HEK293 (cell line): ENCODE results near the gene KCNAB1.

Source experiments
- CTCF ChIA-PET: fragments of 350-600 bp; formaldehyde crosslinking; extraction: SDS; loops from one replicate; lab custom pipeline; 2021; ENCODE audit warnings: antibody characterized with exemption; lab: Yijun Ruan, JAX
- POLR2A ChIA-PET: fragments of 300-600 bp; formaldehyde crosslinking; extraction: SDS; loops from one replicate; lab custom pipeline; 2020; ENCODE audit warnings: antibody characterized with exemption, inconsistent platforms; lab: Yijun Ruan, JAX
- H3K27ac ChIP-seq: fragments of 200-500 bp; sonication (Bioruptor generic); 2 replicates; pipeline ENCODE4 v1.5.1; 2014; ENCODE audit warnings: low read depth, low read length, control low read depth, inconsistent platforms; ENCODE audit errors: extremely low read depth
- H3K36me3 ChIP-seq, 2 experiments: fragments of 200-500 bp in 1 of 2; sonication (Bioruptor generic) in 1 of 2; 1 replicate in 1 of 2; 2 replicates in 1 of 2; pipeline ENCODE4 v1.5.1; 2014 to 2017; ENCODE audit warnings: inconsistent platforms in 2 of 2, low read length in 2 of 2; ENCODE audit not compliant: control insufficient read depth in 2 of 2, insufficient read depth in 1 of 2
- H3K4me1 ChIP-seq: fragments of 200-500 bp; sonication (Bioruptor generic); 2 replicates; pipeline ENCODE4 v1.5.1; 2014; ENCODE audit warnings: mild to moderate bottlenecking, low read length, inconsistent platforms; ENCODE audit not compliant: control insufficient read depth, insufficient read depth
- H3K4me3 ChIP-seq: 2 replicates; pipeline ENCODE4 v1.5.1; 2011; ENCODE audit warnings: low read depth, mild to moderate bottlenecking, control low read depth, low read length, moderate library complexity
- H3K9me3 ChIP-seq: fragments of 200-500 bp; sonication (Bioruptor generic); 2 replicates; pipeline ENCODE4 v1.5.1; 2014; ENCODE audit warnings: low read depth, low read length, inconsistent platforms; ENCODE audit not compliant: control insufficient read depth, insufficient read depth
- BCL11A ChIP-seq: fragments of 450-650 bp; formaldehyde crosslinking; IDR thresholded peaks from 2 replicates; pipeline ENCODE4 v1.5.1; 2016; ENCODE audit warnings: low read depth, missing biosample characterization, missing genetic modification characterization
- MEIS1 ChIP-seq: sonication (generic); formaldehyde crosslinking; IDR thresholded peaks from 2 replicates; pipeline ENCODE4 v1.8.1; 2022; ENCODE audit warnings: missing genetic modification reagents, mild to moderate bottlenecking, borderline replicate concordance
- RBAK ChIP-seq: fragments of 450-650 bp; formaldehyde crosslinking; IDR thresholded peaks from 2 replicates; pipeline ENCODE4 v1.5.1; 2016; ENCODE audit warnings: missing biosample characterization, missing genetic modification characterization
- SETDB1 ChIP-seq: IDR thresholded peaks from one replicate; pipeline ENCODE4 v1.6.1; 2017; ENCODE audit warnings: mild to moderate bottlenecking, low read length, moderate library complexity, mixed read lengths; ENCODE audit not compliant: insufficient read length
- ZNF121 ChIP-seq: fragments of 450-650 bp; formaldehyde crosslinking; IDR thresholded peaks from 2 replicates; pipeline ENCODE4 v1.5.1; 2016; ENCODE audit warnings: missing biosample characterization, missing genetic modification characterization
- ZNF132 ChIP-seq: fragments of 450-650 bp; formaldehyde crosslinking; IDR thresholded peaks from 2 replicates; pipeline ENCODE4 v1.5.1; 2017; ENCODE audit warnings: missing biosample characterization, missing genetic modification characterization, borderline replicate concordance
- ZNF155 ChIP-seq: fragments of 450-650 bp; formaldehyde crosslinking; IDR thresholded peaks from 2 replicates; pipeline ENCODE4 v1.5.1; 2016; ENCODE audit warnings: missing biosample characterization, missing genetic modification characterization
- ZNF292 ChIP-seq: fragments of 450-650 bp; formaldehyde crosslinking; IDR thresholded peaks from 2 replicates; pipeline ENCODE4 v1.5.1; 2016; ENCODE audit warnings: low read depth, missing biosample characterization, missing genetic modification characterization, borderline replicate concordance
- ZNF37A ChIP-seq: fragments of 450-650 bp; IDR thresholded peaks from 2 replicates; pipeline ENCODE4 v1.5.1; 2018; ENCODE audit warnings: missing biosample characterization, missing genetic modification characterization
- ZNF610 ChIP-seq: fragments of 450-650 bp; formaldehyde crosslinking; IDR thresholded peaks from 2 replicates; pipeline ENCODE4 v1.5.1; 2016; ENCODE audit warnings: missing biosample characterization, missing genetic modification characterization, borderline replicate concordance
- ZNF626 ChIP-seq: fragments of 450-650 bp; sonication (Bioruptor Pico); formaldehyde crosslinking; IDR thresholded peaks from 2 replicates; pipeline ENCODE4 v1.5.1; 2018; ENCODE audit warnings: missing biosample characterization, missing genetic modification characterization, inconsistent platforms
- ZNF747 ChIP-seq: fragments of 450-650 bp; formaldehyde crosslinking; IDR thresholded peaks from 2 replicates; pipeline ENCODE4 v1.5.1; 2016; ENCODE audit warnings: missing biosample characterization, missing genetic modification characterization
- ZNF76 ChIP-seq: fragments of 450-650 bp; formaldehyde crosslinking; IDR thresholded peaks from 2 replicates; pipeline ENCODE4; 2016; ENCODE audit warnings: low read depth, missing biosample characterization, missing genetic modification characterization, borderline replicate concordance
- ZNF777 ChIP-seq: fragments of 450-650 bp; formaldehyde crosslinking; IDR thresholded peaks from 2 replicates; pipeline ENCODE4 v1.5.1; 2017; ENCODE audit warnings: missing biosample characterization, missing genetic modification characterization, borderline replicate concordance
- ZSCAN16 ChIP-seq: fragments of 450-650 bp; formaldehyde crosslinking; IDR thresholded peaks from 2 replicates; pipeline ENCODE4 v1.5.1; 2016; ENCODE audit warnings: missing biosample characterization, missing genetic modification characterization
- ZXDB ChIP-seq: fragments of 450-650 bp; formaldehyde crosslinking; IDR thresholded peaks from 2 replicates; pipeline ENCODE4 v1.5.1; 2016; ENCODE audit warnings: missing biosample characterization, missing genetic modification characterization
- TF ChIP-seq, protein P1 (sequence below): fragments of 450-650 bp; formaldehyde crosslinking; conservative IDR thresholded peaks from 2 replicates; pipeline ENCODE4 v1.5.1; 2016; ENCODE audit warnings: low read depth, missing biosample characterization, missing genetic modification characterization
- TF ChIP-seq, protein P2 (sequence below): fragments of 450-650 bp; formaldehyde crosslinking; IDR thresholded peaks from 2 replicates; pipeline ENCODE4 v1.5.1; 2016; ENCODE audit warnings: missing biosample characterization, missing genetic modification characterization
- TF ChIP-seq, protein P3 (sequence below): fragments of 450-650 bp; formaldehyde crosslinking; IDR thresholded peaks from 2 replicates; pipeline ENCODE4 v1.5.1; 2016; ENCODE audit warnings: missing biosample characterization, missing genetic modification characterization
- TF ChIP-seq, protein P4 (sequence below): fragments of 450-650 bp; IDR thresholded peaks from 2 replicates; pipeline ENCODE4 v1.5.1; 2018; ENCODE audit warnings: missing biosample characterization, missing genetic modification characterization

Gene KCNAB1

DNA sequence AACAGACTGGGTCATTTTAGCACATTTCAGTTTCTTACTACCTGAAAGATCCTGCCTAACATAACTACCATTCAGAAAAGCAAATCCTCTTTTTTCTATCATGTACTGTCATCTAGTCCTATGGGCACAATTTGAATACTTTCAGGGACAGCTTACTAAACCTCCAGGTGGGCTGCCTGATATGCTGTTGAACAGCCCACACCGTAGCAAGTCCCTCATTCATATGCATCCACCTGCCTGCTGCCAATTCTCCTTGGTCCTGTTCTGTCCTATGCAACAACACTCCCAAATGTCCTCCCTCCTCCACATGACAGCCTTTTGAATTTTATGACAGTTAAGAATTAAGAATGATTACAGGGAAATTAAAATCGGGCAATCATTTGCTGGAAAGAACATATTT is 137.9 kb downstream of the KCNAB1 start (continued):
- TF ChIP-seq, protein P1, sequence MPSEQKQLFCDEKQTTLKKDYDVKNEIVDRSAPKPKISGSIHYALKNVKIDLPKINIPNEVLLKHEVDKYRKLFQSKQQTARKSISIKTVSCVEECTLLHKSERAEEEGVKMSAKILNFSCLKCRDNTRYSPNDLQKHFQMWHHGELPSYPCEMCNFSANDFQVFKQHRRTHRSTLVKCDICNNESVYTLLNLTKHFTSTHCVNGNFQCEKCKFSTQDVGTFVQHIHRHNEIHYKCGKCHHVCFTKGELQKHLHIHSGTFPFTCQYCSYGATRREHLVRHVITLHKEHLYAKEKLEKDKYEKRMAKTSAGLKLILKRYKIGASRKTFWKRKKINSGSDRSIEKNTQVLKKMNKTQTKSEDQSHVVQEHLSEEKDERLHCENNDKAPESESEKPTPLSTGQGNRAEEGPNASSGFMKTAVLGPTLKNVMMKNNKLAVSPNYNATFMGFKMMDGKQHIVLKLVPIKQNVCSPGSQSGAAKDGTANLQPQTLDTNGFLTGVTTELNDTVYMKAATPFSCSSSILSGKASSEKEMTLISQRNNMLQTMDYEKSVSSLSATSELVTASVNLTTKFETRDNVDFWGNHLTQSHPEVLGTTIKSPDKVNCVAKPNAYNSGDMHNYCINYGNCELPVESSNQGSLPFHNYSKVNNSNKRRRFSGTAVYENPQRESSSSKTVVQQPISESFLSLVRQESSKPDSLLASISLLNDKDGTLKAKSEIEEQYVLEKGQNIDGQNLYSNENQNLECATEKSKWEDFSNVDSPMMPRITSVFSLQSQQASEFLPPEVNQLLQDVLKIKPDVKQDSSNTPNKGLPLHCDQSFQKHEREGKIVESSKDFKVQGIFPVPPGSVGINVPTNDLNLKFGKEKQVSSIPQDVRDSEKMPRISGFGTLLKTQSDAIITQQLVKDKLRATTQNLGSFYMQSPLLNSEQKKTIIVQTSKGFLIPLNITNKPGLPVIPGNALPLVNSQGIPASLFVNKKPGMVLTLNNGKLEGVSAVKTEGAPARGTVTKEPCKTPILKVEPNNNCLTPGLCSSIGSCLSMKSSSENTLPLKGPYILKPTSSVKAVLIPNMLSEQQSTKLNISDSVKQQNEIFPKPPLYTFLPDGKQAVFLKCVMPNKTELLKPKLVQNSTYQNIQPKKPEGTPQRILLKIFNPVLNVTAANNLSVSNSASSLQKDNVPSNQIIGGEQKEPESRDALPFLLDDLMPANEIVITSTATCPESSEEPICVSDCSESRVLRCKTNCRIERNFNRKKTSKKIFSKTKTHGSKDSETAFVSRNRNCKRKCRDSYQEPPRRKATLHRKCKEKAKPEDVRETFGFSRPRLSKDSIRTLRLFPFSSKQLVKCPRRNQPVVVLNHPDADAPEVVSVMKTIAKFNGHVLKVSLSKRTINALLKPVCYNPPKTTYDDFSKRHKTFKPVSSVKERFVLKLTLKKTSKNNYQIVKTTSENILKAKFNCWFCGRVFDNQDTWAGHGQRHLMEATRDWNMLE: no peak

DNA sequence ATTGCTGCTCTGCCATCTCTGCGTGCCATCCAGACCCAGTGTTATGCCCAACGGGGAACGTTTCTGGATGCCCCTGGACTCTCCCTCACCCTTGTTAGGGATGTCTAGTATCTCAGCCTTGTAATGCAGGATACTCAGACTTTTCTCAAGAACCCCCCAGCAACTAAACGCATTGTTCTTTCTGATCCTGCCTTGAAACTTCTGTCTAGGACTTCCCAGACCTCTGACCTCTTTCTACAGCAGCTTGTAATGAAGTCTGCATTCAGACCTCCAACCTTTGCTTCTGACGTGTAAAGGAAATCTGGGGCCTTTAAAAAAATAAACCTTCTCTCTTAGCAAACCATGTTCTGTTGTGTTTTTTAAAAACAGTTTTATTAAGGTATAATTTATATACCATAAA is 139.5 kb downstream of the KCNAB1 start:
- H3K4me1 ChIP-seq: no peaks in the 10 kb centered on the region
- TF ChIP-seq RBAK (tag by site-specific recombination): no peak
- TF ChIP-seq ZNF155 (tag by site-specific recombination): no peak
- TF ChIP-seq ZNF132 (tag by site-specific recombination): no peak
- no peak for TF ChIP-seq MEIS1 (CRISPR knock-in tag)
- TF ChIP-seq ZNF777 (tag by site-specific recombination): no peak
- no peak for TF ChIP-seq ZSCAN16 (tag by site-specific recombination)
- no peak for TF ChIP-seq ZNF37A (tag by site-specific recombination)
- no peak for TF ChIP-seq ZNF76 (tag by site-specific recombination)
- no peaks in the 10 kb centered on the region for H3K9me3 ChIP-seq
- ChIA-PET CTCF (interaction anchor here (0.7 kb wide), 1 partner anchor 1347 kb away, joined by 3 read pairs; no protein-coding TSS in a partner anchor), POLR2A (no interaction called here)
- H3K4me3 ChIP-seq: no peak overlapping the region
- H3K36me3 ChIP-seq: no peaks in the 10 kb centered on the region
- H3K27ac ChIP-seq: no peak overlapping the region

DNA sequence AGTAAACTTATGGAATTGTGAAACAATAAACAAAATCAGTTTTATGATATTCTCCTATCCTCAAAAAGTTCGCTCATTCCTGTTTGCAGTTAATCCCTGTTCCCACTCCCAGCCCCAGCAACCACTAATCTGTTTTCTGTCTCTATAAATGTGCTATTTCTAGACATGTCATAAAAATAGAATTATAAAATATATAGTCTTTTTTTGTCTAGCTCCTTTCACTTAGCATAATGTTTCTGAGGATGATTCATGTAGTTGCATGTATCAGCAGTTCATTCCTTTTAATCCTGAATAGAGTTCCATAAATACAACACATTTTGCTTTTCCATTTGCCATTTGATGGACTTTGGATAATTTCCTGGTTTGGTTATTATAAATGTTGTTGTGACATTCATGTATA is 140.0 kb downstream of the KCNAB1 start:
- CTCF ChIA-PET: interaction anchor here (0.7 kb wide), 1 partner anchor 1347 kb away, joined by 3 read pairs; no protein-coding TSS in a partner anchor
- H3K4me1 ChIP-seq: no peaks in the 10 kb centered on the region
- no peak for TF ChIP-seq ZNF747 (tag by site-specific recombination)
- no peak overlapping the region for H3K4me3 ChIP-seq
- POLR2A ChIA-PET: no interaction called here
- H3K36me3 ChIP-seq: no peaks in the 10 kb centered on the region
- H3K27ac ChIP-seq: no peak overlapping the region
- H3K9me3 ChIP-seq: no peaks in the 10 kb centered on the region

DNA sequence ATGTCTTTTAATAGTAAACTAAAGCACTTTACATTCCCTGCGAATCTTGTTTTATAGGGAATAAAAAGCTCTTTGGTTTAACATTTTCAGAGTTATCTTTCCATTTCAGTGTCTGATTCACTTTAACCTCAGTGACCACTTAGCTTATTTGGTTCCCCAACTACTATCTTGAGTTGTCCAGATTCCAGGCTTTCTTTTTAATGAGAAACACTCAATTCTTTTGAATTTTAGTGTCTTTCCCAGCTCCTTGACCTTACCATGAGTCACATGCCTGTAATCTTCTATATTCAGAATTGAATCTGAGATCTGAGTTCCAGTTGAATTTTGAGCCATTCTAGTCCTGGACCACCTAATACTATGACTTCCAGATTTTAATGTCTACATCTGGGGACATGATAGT is 144.4 kb downstream of the KCNAB1 start:
- CTCF ChIA-PET: interaction anchor here (0.6 kb wide), 2 partner anchors 28 to 115 kb away, joined by 3 to 4 read pairs; no protein-coding TSS in a partner anchor
- H3K9me3 ChIP-seq: no peaks in the 10 kb centered on the region
- POLR2A ChIA-PET: no interaction called here
- no peaks in the 10 kb centered on the region for H3K4me1 ChIP-seq
- no peaks in the 10 kb centered on the region for H3K36me3 ChIP-seq
- no peak overlapping the region for H3K4me3 ChIP-seq
- H3K27ac ChIP-seq: no peak overlapping the region
- TF ChIP-seq ZNF292 (no peak), ZNF121 (tag by site-specific recombination) (no peak), SETDB1 (no peak), MEIS1 (CRISPR knock-in tag) (no peak), BCL11A (no peak), ZNF626 (tag by site-specific recombination) (no peak), ZXDB (no peak), ZNF610 (tag by site-specific recombination) (no peak)
- TF ChIP-seq, protein P2, sequence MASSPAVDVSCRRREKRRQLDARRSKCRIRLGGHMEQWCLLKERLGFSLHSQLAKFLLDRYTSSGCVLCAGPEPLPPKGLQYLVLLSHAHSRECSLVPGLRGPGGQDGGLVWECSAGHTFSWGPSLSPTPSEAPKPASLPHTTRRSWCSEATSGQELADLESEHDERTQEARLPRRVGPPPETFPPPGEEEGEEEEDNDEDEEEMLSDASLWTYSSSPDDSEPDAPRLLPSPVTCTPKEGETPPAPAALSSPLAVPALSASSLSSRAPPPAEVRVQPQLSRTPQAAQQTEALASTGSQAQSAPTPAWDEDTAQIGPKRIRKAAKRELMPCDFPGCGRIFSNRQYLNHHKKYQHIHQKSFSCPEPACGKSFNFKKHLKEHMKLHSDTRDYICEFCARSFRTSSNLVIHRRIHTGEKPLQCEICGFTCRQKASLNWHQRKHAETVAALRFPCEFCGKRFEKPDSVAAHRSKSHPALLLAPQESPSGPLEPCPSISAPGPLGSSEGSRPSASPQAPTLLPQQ: no peak
- TF ChIP-seq, protein P3, sequence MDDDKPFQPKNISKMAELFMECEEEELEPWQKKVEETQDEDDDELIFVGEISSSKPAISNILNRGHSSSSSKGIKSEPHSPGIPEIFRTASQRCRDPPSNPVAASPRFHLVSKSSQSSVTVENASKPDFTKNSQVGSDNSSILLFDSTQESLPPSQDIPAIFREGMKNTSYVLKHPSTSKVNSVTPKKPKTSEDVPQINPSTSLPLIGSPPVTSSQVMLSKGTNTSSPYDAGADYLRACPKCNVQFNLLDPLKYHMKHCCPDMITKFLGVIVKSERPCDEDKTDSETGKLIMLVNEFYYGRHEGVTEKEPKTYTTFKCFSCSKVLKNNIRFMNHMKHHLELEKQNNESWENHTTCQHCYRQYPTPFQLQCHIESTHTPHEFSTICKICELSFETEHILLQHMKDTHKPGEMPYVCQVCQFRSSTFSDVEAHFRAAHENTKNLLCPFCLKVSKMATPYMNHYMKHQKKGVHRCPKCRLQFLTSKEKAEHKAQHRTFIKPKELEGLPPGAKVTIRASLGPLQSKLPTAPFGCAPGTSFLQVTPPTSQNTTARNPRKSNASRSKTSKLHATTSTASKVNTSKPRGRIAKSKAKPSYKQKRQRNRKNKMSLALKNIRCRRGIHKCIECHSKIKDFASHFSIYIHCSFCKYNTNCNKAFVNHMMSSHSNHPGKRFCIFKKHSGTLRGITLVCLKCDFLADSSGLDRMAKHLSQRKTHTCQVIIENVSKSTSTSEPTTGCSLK: no peak
- TF ChIP-seq, protein P4, sequence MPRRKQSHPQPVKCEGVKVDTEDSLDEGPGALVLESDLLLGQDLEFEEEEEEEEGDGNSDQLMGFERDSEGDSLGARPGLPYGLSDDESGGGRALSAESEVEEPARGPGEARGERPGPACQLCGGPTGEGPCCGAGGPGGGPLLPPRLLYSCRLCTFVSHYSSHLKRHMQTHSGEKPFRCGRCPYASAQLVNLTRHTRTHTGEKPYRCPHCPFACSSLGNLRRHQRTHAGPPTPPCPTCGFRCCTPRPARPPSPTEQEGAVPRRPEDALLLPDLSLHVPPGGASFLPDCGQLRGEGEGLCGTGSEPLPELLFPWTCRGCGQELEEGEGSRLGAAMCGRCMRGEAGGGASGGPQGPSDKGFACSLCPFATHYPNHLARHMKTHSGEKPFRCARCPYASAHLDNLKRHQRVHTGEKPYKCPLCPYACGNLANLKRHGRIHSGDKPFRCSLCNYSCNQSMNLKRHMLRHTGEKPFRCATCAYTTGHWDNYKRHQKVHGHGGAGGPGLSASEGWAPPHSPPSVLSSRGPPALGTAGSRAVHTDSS (tag by site-specific recombination): no peak
